D721Med (cell line): Measurements from ENCODE around the gene MCM10.

Source experiments
- DNase-seq: peaks from one replicate; pipeline ENCODE4 v3.0.0; 2011; ENCODE audit warnings: low spot score; ENCODE audit not compliant: insufficient read length
- FAIRE-seq: peaks from 2 replicates; lab custom pipeline; 2011; peaks lifted over from hg19 to GRCh38; lab: Jason Lieb, UNC
- TF ChIP-seq, protein P1 (sequence below): IDR thresholded peaks from 2 replicates; pipeline ENCODE4 v1.5.1; 2012; ENCODE audit warnings: mild to moderate bottlenecking, control low read depth; ENCODE audit not compliant: insufficient read depth; ENCODE audit errors: missing control alignments

MCM10 gene

DNA sequence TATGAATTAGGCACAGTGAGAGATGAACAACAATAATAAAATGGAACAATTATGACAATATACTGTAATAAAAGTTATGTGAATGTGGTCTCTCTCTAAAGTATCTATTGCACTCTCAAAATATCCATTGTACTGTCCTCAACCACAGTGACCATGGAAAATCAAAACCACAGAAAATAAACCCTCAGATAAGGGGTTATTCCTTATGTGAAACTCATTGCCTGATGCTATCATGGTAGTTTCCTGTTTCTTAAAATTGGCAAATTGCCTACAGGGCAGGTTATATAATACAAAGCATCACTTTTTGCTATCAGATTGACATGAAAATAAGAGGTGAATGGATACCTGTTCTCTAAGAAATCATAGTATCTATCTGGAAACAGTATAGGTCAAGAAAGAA is 3.8 kb downstream of the MCM10 start:
- TF ChIP-seq, protein P1, sequence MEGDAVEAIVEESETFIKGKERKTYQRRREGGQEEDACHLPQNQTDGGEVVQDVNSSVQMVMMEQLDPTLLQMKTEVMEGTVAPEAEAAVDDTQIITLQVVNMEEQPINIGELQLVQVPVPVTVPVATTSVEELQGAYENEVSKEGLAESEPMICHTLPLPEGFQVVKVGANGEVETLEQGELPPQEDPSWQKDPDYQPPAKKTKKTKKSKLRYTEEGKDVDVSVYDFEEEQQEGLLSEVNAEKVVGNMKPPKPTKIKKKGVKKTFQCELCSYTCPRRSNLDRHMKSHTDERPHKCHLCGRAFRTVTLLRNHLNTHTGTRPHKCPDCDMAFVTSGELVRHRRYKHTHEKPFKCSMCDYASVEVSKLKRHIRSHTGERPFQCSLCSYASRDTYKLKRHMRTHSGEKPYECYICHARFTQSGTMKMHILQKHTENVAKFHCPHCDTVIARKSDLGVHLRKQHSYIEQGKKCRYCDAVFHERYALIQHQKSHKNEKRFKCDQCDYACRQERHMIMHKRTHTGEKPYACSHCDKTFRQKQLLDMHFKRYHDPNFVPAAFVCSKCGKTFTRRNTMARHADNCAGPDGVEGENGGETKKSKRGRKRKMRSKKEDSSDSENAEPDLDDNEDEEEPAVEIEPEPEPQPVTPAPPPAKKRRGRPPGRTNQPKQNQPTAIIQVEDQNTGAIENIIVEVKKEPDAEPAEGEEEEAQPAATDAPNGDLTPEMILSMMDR, result no peak
- DNase-seq (no peak), FAIRE-seq (no peak)

DNA sequence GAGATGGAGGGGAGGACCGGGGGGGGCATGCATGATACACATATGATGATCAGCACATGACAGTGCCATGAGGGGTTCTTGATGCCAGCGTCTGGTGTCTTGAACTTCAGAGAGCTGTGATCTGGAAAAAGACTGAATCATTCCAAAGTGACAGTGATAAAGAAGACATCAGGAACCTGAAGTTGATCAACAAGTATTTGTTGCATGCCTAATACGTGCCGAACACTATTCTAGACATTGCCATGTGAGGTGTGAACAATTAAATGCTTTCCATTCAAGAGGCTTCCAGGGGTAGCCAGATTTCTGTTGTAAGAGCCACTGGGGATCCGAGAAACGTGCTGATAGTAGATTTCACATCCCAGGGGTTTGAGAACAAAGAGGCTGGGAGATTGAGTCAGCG is 6.2 kb downstream of the MCM10 start:
- no peak for FAIRE-seq
- TF ChIP-seq, protein P1, result no peak
- DNase-seq, result no peak

DNA sequence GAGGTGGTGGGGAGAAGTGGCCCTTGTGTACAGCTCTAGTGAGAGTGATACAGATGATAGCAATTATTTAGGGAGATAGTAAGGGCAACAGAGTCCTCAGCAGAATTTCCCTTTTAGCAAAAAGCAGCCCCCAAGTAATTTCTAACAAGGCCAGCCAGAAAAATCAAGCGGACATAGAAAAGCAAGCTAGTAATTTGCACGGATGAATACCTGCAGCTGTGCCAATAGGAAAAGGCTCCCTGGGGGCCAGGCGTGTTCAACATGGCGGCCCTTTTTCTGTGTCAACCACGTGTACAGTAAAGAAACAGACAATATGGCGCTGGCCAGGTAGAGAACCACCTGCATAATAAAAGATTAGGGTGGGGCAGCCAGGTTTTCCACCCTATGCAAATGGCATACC is 7.4 kb downstream of the MCM10 start:
- FAIRE-seq, result no peak

DNA sequence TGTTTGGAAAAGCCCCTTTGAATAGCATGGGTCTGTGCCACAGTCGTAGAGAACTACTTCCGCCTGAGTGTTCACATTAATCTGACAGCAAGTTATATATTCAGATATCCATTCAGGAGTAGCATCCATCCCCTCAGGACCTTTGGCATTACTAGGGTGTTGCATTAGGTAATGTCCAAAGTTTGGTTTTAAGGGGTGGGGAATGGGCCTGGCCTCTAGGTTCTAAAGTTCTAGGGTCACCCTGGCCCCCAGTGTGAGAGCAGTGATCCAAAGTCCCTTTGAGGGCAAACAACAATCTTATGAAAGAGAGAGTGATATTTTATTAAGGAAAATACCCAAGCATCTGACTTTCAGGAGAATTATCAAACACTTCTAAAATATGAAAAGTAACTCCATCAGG is 12.3 kb downstream of the MCM10 start:
- DNase-seq, result no peak
- FAIRE-seq, result no peak
- TF ChIP-seq, protein P1, result no peak

More for the DNA sequence above, 7.4 kb downstream of the MCM10 start:
- no peak for DNase-seq
- TF ChIP-seq, protein P1, result no peak

DNA sequence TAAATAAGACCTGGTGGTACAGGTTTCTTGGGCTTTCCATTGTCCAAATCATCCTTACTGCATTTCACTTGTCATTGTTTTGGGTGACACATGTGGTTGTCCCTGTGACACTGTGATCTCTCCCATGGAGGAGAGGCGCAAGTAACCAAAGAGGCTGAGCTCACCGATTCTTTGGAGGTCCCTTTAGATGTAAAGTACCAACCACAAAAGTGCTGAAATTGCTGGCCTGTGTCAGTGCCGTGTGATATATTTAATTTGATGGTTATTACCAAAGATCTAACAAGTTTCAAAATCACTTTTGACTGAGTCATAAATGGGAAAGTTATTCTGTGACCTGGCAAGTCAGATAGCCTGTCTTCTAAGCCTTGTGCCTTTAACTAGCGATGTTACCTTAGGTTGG is 19.4 kb downstream of the MCM10 start:
- FAIRE-seq, result no peak
- TF ChIP-seq, protein P1, result no peak

DNA sequence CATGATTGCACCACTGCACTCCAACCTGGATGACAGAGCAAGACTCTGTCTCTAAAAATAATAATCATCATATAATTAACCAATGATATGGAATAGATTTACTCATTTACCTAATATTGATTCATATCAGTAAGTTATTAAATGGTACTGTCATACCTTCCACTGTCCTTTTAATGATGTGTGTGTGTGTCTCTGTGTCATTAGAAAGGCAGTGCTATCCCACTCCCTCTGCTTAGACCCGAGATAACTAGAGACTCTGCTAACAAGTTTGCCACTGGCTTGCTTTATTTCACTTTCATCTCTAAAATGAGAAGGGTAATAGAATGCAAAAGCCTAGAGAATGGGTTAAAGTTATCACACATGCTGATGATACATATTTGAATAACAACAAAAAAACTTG is 21.1 kb downstream of the MCM10 start:
- FAIRE-seq (no peak), DNase-seq (no peak)
- TF ChIP-seq, protein P1, result no peak

More for the DNA sequence above, 19.4 kb downstream of the MCM10 start:
- DNase-seq, result no peak

DNA sequence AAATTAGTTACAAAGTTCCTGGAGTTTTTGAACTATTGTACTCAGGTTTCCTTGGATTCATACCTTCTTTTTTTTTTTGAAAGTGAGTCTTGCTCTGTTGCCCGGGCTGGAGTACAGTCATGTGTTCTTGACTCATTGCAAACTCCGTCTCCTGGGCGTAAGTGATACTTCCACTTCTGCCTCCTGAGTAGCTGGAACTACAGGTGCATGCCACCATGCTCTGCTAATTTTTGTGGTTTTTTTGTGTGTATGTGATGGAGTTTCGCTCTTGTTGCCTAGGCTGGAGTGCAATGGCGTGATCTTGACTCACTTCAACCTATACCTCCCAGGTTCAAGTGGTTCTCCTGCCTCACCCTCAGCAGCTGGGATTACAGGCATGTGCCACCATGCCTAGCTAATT is 22.3 kb downstream of the MCM10 start:
- TF ChIP-seq, protein P1, result no peak
- no peak for FAIRE-seq

More for the DNA sequence above, 22.3 kb downstream of the MCM10 start:
- no peak for DNase-seq
